Astrocyte of the spinal cord (primary cell): ENCODE measurements around the gene ARID3B.

Source experiments
- DNase-seq: peaks from one replicate; pipeline ENCODE4 v3.0.0; 2011; ENCODE audit warnings: low read depth, low spot score
- H3K4me3 ChIP-seq: 2 replicates; pipeline ENCODE4 v1.5.1; 2011; ENCODE audit warnings: low read depth, mild to moderate bottlenecking, low read length, moderate library complexity
- CTCF ChIP-seq: IDR thresholded peaks from 2 replicates; pipeline ENCODE4 v1.5.1; 2012; ENCODE audit warnings: low read depth, mild to moderate bottlenecking, low read length, inconsistent platforms
- in situ Hi-C: cut with HindIII; loops from 2 replicates; pipeline ENCODE4 v1.10.0; 2017; ENCODE audit warnings: low sequenced_read_pairs

The ARID3B gene

GRCh38 chr15:74611834-74612233 lies 70.8 kb downstream of the ARID3B start:
- in situ Hi-C loops = no loop called here
- no peak for TF ChIP-seq CTCF
- DNase-seq = no peak
- no peak overlapping the region for H3K4me3 ChIP-seq

GRCh38 chr15:74612677-74613076 lies 71.7 kb downstream of the ARID3B start:
- no peak overlapping the region for H3K4me3 ChIP-seq
- in situ Hi-C loops = no loop called here
- DNase-seq = no peak
- no peak for TF ChIP-seq CTCF

GRCh38 chr15:74613089-74613952 lies 72.3 kb downstream of the ARID3B start:
- no peak for TF ChIP-seq CTCF
- no peak for DNase-seq
- H3K4me3 ChIP-seq = no peak overlapping the region
- in situ Hi-C loops = no loop called here

- in situ Hi-C loops = no loop called here
- TF ChIP-seq CTCF = no peak
- H3K4me3 ChIP-seq = peak overlapping the region; percentile 100
- no peak for DNase-seq
Measured at GRCh38 chr15:74613953-74614743, 73.1 kb downstream of the ARID3B start.

- no peak for TF ChIP-seq CTCF
- H3K4me3 ChIP-seq = peak overlapping the region; percentile 100
- DNase-seq = peak; percentile 74
- in situ Hi-C loops = no loop called here
Measured at GRCh38 chr15:74614744-74615507, 73.9 kb downstream of the ARID3B start.
